GM12878 (cell line): ENCODE data around the gene KIF17. TPM values are rescaled to one million over a fixed set of nuclear protein-coding genes. Genes with fewer than 3 reads are reported as not detected.

ENCODE experiments used
- ATAC-seq: fragments of 200-7000 bp; cut with Tn5 transposase; 3 replicates; pipeline ENCODE4 v1.9.1; 2020; ENCODE audit warnings: mild to moderate bottlenecking, moderate library complexity
- BruUV-seq: library from RNA; stranded (reverse); fragments of 400-500 nt; replicated peaks from 2 replicates; lab custom pipeline; 2021; lab: Mats Ljungman, UMichigan
- CTCF ChIA-PET: fragments of 300-600 bp; sonication (Branson Sonifier 250); formaldehyde crosslinking; extraction: SDS; loops from one replicate; lab custom pipeline; 2021; ENCODE audit warnings: inconsistent platforms; lab: Yijun Ruan, JAX
- POLR2A ChIA-PET: fragments of 350-600 bp; formaldehyde crosslinking; extraction: SDS; loops from one replicate; lab custom pipeline; 2021; ENCODE audit warnings: inconsistent platforms; lab: Charles Lee
- RAD21 ChIA-PET: fragments of 300-600 bp; sonication (Branson Sonifier 250); formaldehyde crosslinking; loops from one replicate; lab custom pipeline; 2023; ENCODE audit warnings: antibody characterized with exemption; ENCODE audit not compliant: unreplicated experiment; lab: Charles Lee
- SMC1A ChIA-PET: fragments of 300-600 bp; sonication (Branson Sonifier 250); formaldehyde crosslinking; loops from one replicate; lab custom pipeline; 2023; ENCODE audit not compliant: unreplicated experiment, uncharacterized antibody; lab: Charles Lee
- DNase-seq: peaks from one replicate; pipeline ENCODE4 v3.0.0-alpha.2; 2011; ENCODE audit warnings: low read depth, low spot score
- FAIRE-seq: peaks from 3 replicates; lab custom pipeline; 2011; peaks lifted over from hg19 to GRCh38; lab: Jason Lieb, UNC
- H2AFZ ChIP-seq: 2 replicates; pipeline ENCODE4 v1.6.0; 2011; ENCODE audit warnings: low read depth, low read length, control low read depth; ENCODE audit not compliant: control insufficient read depth
- H3K27ac ChIP-seq: 2 replicates; pipeline ENCODE4 v1.5.1; 2011; ENCODE audit warnings: control low read depth; ENCODE audit not compliant: control insufficient read depth, insufficient read depth
- H3K27me3 ChIP-seq, 2 experiments: replicated peaks in 1 of 2; 2 replicates each; pipeline versions ENCODE4 v1.6.0 to v1.6.1; 2011; ENCODE audit warnings: low read length in 1 of 2; ENCODE audit not compliant: control insufficient read depth in 2 of 2, insufficient read depth in 2 of 2
- H3K36me3 ChIP-seq, 2 experiments: 2 replicates each; pipeline ENCODE4 v1.5.1; 2011; ENCODE audit warnings: low read length in 1 of 2; ENCODE audit not compliant: control insufficient read depth in 2 of 2, insufficient read depth in 2 of 2
- H3K4me1 ChIP-seq: 2 replicates; pipeline ENCODE4 v1.6.1; 2011; ENCODE audit warnings: mild to moderate bottlenecking, low read length, moderate library complexity, mixed read lengths; ENCODE audit not compliant: control insufficient read depth, insufficient read depth
- H3K4me2 ChIP-seq: 2 replicates; pipeline ENCODE4 v1.6.0; 2011; ENCODE audit warnings: control low read depth; ENCODE audit not compliant: control insufficient read depth, insufficient read depth
- H3K4me3 ChIP-seq: fragments of 200-600 bp; sonication (generic); 2 replicates; pipeline ENCODE4 v1.5.1; 2016
- H3K79me2 ChIP-seq: 2 replicates; pipeline ENCODE4 v1.6.0; 2011; ENCODE audit warnings: low read length; ENCODE audit not compliant: control insufficient read depth, insufficient read depth
- H3K9ac ChIP-seq: 2 replicates; pipeline ENCODE4 v1.8.0; 2011; ENCODE audit warnings: low read length, control low read depth, mixed read lengths; ENCODE audit not compliant: control insufficient read depth, insufficient read depth
- H3K9me3 ChIP-seq: replicated peaks from 3 replicates; pipeline ENCODE4 v1.5.1; 2011; ENCODE audit warnings: mild to moderate bottlenecking, low read length; ENCODE audit not compliant: control insufficient read depth, insufficient read depth
- H4K20me1 ChIP-seq: 2 replicates; pipeline ENCODE4 v1.6.0; 2011; ENCODE audit not compliant: control insufficient read depth, insufficient read depth
- ATF7 ChIP-seq: fragments of 450-650 bp; IDR thresholded peaks from 2 replicates; pipeline ENCODE4 v1.6.1; 2016; ENCODE audit warnings: low read depth, mild to moderate bottlenecking
- BCLAF1 ChIP-seq: fragments of 450-650 bp; IDR thresholded peaks from 2 replicates; pipeline ENCODE4 v1.6.1; 2017; ENCODE audit warnings: antibody characterized with exemption, mild to moderate bottlenecking, moderate library complexity
- CHD4 ChIP-seq: fragments of 200-600 bp; sonication (generic); IDR thresholded peaks from 2 replicates; pipeline ENCODE4 v1.6.1; 2016; ENCODE audit warnings: mild to moderate bottlenecking
- ESRRA ChIP-seq: IDR thresholded peaks from 2 replicates; pipeline ENCODE4 v1.6.1; 2012; ENCODE audit warnings: mild to moderate bottlenecking, low read length, improper control_type of control experiment
- ETV6 ChIP-seq, 2 experiments: fragments of 450-650 bp in 1 of 2; IDR thresholded peaks in 1 of 2; conservative IDR thresholded peaks in 1 of 2; 2 replicates each; pipeline ENCODE4 v1.6.1; 2014; ENCODE audit warnings: antibody characterized with exemption in 1 of 2, borderline replicate concordance in 1 of 2, low read depth in 1 of 2, mild to moderate bottlenecking in 1 of 2, moderate library complexity in 1 of 2
- FOXM1 ChIP-seq: IDR thresholded peaks from 2 replicates; pipeline ENCODE4 v1.6.1; 2012; ENCODE audit warnings: low read depth, mild to moderate bottlenecking, inconsistent platforms, low read length, moderate library complexity
- IRF4 ChIP-seq: IDR thresholded peaks from 2 replicates; pipeline ENCODE4 v1.6.1; 2011; ENCODE audit warnings: low read depth, low read length
- LARP7 ChIP-seq: fragments of 450-650 bp; IDR thresholded peaks from 2 replicates; pipeline ENCODE4 v1.6.1; 2017; ENCODE audit warnings: mild to moderate bottlenecking
- MXI1 ChIP-seq: fragments of 150-350 bp; IDR thresholded peaks from 2 replicates; pipeline ENCODE4 v1.6.1; 2011; ENCODE audit warnings: low read depth, mild to moderate bottlenecking, inconsistent platforms, low read length, improper control_type of control experiment
- MYB ChIP-seq: fragments of 150-350 bp; IDR thresholded peaks from 2 replicates; pipeline ENCODE4 v1.6.1; 2014; ENCODE audit warnings: mild to moderate bottlenecking, low read depth, low read length, borderline replicate concordance
- NBN ChIP-seq: fragments of 450-650 bp; IDR thresholded peaks from 2 replicates; pipeline ENCODE4 v1.6.1; 2016
- POLR2A ChIP-seq: IDR thresholded peaks from 2 replicates; pipeline ENCODE4 v1.6.1; 2011; ENCODE audit warnings: low read depth, mild to moderate bottlenecking, low read length
- POLR2AphosphoS5 ChIP-seq: IDR thresholded peaks from 2 replicates; pipeline ENCODE4 v1.6.1; 2011; ENCODE audit warnings: mild to moderate bottlenecking, low read length, inconsistent platforms
- POU2F2 ChIP-seq: IDR thresholded peaks from 3 replicates; pipeline ENCODE4 v1.6.1; 2011; ENCODE audit warnings: low read depth, mild to moderate bottlenecking, low read length, borderline replicate concordance
- PRDM15 ChIP-seq: fragments of 450-650 bp; formaldehyde crosslinking; IDR thresholded peaks from 2 replicates; pipeline ENCODE4 v1.4.0; 2020; ENCODE audit warnings: mild to moderate bottlenecking, moderate library complexity
- TBL1XR1 ChIP-seq: IDR thresholded peaks from 2 replicates; pipeline ENCODE4 v1.6.1; 2012; ENCODE audit warnings: low read depth, low read length, improper control_type of control experiment
- USF2 ChIP-seq: IDR thresholded peaks from 2 replicates; pipeline ENCODE4 v1.6.1; 2011; ENCODE audit warnings: low read depth, low read length, improper control_type of control experiment, borderline replicate concordance
- ZBED1 ChIP-seq: IDR thresholded peaks from 2 replicates; pipeline ENCODE4 v1.6.1; 2016; ENCODE audit warnings: borderline replicate concordance
- ZNF274 ChIP-seq: IDR thresholded peaks from one replicate; pipeline ENCODE4 v1.8.0; 2011; ENCODE audit not compliant: insufficient read length, insufficient read depth
- ZZZ3 ChIP-seq: IDR thresholded peaks from 2 replicates; pipeline ENCODE4 v1.6.1; 2011; ENCODE audit warnings: low read depth; ENCODE audit not compliant: control insufficient read depth, insufficient read length
- WGBS: methylation state at CpG from one replicate; pipeline ENCODE4 v1.1.6; 2016; ENCODE audit warnings: low lambda C conversion rate; ENCODE audit not compliant: insufficient replicate concordance, insufficient coverage; ENCODE audit errors: missing lambda C conversion rate; 5-methylcytosine and 5-hydroxymethylcytosine counted together
- in situ Hi-C: fragments of 300-500 bp; cut with MboI; formaldehyde crosslinking; loops from 9 replicates; pipeline ENCODE4 v1.14.3; 2018; ENCODE audit warnings: mixed read lengths
- intact Hi-C: fragments of 100-400 bp; cut with micrococcal nuclease; formaldehyde crosslinking; loops from one replicate; pipeline ENCODE4 v1.14.2; 2022; ENCODE audit not compliant: unreplicated experiment
- polyA plus RNA-seq, 11 experiments: library from polyadenylated mRNA; depleted of rRNA in 4 of 11; unstranded in 6 of 11; stranded (reverse) in 5 of 11; fragments of >200 nt; fragmentation: Nextera tagmentation in 4 of 11; fragmentation: Illumina TruSeq in 1 of 11; extraction: Ambion mirVana in 4 of 11; extraction: Trizol in 1 of 11; gene quantifications; 1 replicate in 1 of 11; 2 replicates in 10 of 11; pipeline versions ENCODE4 v1.2.1 to v1.2.3, GENCODE V29; 2011 to 2016; ENCODE audit warnings: inconsistent platforms in 2 of 11, missing spikeins in 2 of 11, low read depth in 1 of 11
- total RNA-seq, 4 experiments: library from RNA; depleted of rRNA in 3 of 4; stranded (reverse); fragments of >200 nt in 3 of 4; fragmentation: Illumina TruSeq in 1 of 4; extraction: Trizol in 1 of 4; gene quantifications; 2 replicates each; pipeline versions ENCODE4 v1.2.1 to v1.2.3, GENCODE V29; 2013 to 2021

The KIF17 gene
- total and polyA plus RNA-seq, 10 of the 15 experiments (the other 5 are each of a cell fraction or from before 2014, with no cell fraction given) = 0.01 to 0.10 (median 0.03) TPM; not detected in 7

- ATAC-seq (no peak), DNase-seq (no peak), FAIRE-seq (no peak)
- Histone ChIP-seq H3K36me3 (no peaks in the 10 kb centered on the region), H3K27ac (no peak overlapping the region), H3K9ac (no peak overlapping the region), H3K4me2 (no peak overlapping the region), H2AFZ (no peak overlapping the region), H3K27me3 (no peaks in the 10 kb centered on the region; a peak in 1 of 4 replicates), H4K20me1 (no peaks in the 10 kb centered on the region), H3K4me3 (no peak overlapping the region), H3K9me3 (no peaks in the 10 kb centered on the region), H3K79me2 (no peaks in the 10 kb centered on the region), H3K4me1 (no peaks in the 10 kb centered on the region)
- ChIA-PET RAD21 (no interaction called here), CTCF (no interaction called here), POLR2A (no interaction called here), SMC1A (no interaction called here)
- in situ Hi-C loops (no loop called here), intact Hi-C loops (no loop called here)
- no TSS peak for BruUV-seq
- TF ChIP-seq ZZZ3 (no peak), CHD4 (no peak), MXI1 (no peak), BCLAF1 (no peak), PRDM15 (no peak), ESRRA (no peak), LARP7 (no peak), ATF7 (no peak), POLR2AphosphoS5 (no peak), MYB (no peak), TBL1XR1 (no peak), NBN (no peak), USF2 (no peak), ETV6 (conservative IDR thresholded peaks at IDR 0.05 in 1 of 2, IDR thresholded peaks at IDR 0.05 in 1 of 2; ENCODE audit: borderline replicate concordance in 1 of 2, low read depth in 1 of 2) (no peak), IRF4 (no peak), FOXM1 (no peak), POLR2A (no peak), POU2F2 (no peak), ZNF274 (no peak), ZBED1 (no peak)
- WGBS = 31% methylated on average over 3 of the region's 3 CpGs
Observed at GRCh38 chr1:20616847-20617487, 100.8 kb downstream of the KIF17 start.
